ENCODE results near the gene GLRX3.

The GLRX3 gene

GRCh38 chr10:130213286-130214080 lies 77.3 kb downstream of the GLRX3 start:
- no peak for DNase-seq

- no peak for DNase-seq
Measured at GRCh38 chr10:130214431-130214830, 78.2 kb downstream of the GLRX3 start.

- peak; percentile 67 for DNase-seq
Measured at GRCh38 chr10:130215151-130215930, 79.2 kb downstream of the GLRX3 start.

GRCh38 chr10:130215931-130216231 lies 79.7 kb downstream of the GLRX3 start:
- DNase-seq, result no peak

GRCh38 chr10:130218181-130218641 lies 82.0 kb downstream of the GLRX3 start:
- no peak for DNase-seq

- DNase-seq, result no peak
Measured at GRCh38 chr10:130218936-130219335, 82.7 kb downstream of the GLRX3 start.

- no peak for DNase-seq
Measured at GRCh38 chr10:130220251-130221185, 84.3 kb downstream of the GLRX3 start.

GRCh38 chr10:130221456-130222375 lies 85.5 kb downstream of the GLRX3 start:
- peak; percentile 37 for DNase-seq

- no peak for DNase-seq
Measured at GRCh38 chr10:130222381-130222780, 86.2 kb downstream of the GLRX3 start.

- no peak for DNase-seq
Measured at GRCh38 chr10:130224228-130224627, 88.0 kb downstream of the GLRX3 start.

- no peak for DNase-seq
Measured at GRCh38 chr10:130226012-130226411, 89.8 kb downstream of the GLRX3 start.

GRCh38 chr10:130227883-130228282 lies 91.7 kb downstream of the GLRX3 start:
- no peak for DNase-seq

Measured in NCI-H2029 (cell line).